GM18909 (cell line): ENCODE results near the gene SPTB.

Source experiments
- ATAC-seq: cut with Tn5 transposase; IDR thresholded peaks from one replicate; pipeline ENCODE4 v1.9.1; 2021; ENCODE audit warnings: mild to moderate bottlenecking; ENCODE audit not compliant: unreplicated experiment, poor library complexity

The SPTB gene

DNA sequence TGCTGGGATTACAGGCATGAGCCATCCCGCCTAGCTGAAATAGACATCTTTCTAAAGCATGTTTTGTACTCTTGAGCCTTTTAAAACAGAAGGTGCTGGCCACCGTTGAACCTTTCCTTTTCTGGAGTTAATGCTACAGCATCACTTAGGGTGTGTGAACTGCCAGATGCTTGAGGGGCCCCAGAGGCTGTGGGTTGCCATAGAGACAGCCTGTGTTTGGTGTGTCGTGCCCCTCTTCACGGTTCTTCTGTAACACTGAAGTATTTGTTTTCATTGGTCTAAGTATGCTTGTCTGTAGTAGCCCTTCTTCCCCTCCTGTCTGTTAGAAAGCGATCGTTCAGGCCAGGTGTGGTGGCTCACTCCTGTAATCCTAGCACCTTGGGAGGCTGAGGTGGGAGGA, 144.7 kb downstream of the SPTB start:
- no peak for ATAC-seq

DNA sequence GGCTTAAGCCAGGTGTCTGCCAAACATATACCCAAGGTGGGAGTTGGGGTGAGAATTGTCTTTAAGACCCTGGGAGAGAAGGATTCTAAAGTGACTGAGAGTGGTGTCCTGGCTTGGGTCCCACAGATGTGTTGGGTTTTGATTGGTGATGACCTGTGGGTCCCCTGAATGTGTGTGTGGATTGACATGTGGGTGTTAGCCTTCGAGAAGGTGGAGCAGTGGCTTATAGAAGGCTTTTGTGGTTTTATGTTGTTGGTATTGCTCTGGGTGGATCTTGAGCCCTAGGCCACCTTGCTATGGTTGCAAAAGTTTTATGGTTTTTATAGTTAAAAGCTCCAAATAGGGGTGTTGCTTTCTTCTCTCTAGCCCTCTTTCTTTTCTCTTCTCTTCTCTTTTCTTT, 145.8 kb downstream of the SPTB start:
- no peak for ATAC-seq

- ATAC-seq, result no peak
Measured at GRCh38 chr14:64733321-64733720, 146.4 kb downstream of the SPTB start.

DNA sequence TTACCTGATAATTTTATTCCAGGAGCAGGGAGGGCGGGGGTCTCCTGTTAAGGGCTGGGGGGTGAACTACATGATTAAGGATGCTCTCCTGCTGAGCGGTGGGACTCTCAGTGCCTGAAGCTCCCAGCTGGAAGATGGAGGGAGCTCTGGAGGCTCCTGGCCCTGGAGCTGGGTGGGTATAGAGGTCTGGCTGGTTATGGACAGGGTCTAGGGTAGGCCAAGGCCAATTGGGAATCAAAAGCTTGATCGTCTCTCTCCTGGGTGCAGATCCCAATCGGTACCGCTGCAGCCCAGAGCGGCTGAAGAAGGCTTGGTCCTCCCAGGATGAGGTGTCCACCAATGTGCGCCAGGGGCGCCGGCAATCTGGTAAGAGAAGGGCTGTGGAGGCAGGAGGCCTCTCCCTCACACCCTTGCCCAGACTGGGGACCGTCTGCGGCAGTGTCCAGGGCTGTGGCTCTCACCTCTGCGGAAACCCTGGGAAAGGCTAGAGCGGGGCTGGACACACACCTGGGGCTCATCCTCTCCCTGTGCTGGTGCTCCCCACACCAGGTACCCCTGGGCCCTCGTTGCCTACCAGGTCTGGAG, 147.1 kb downstream of the SPTB start:
- ATAC-seq, result no peak

DNA sequence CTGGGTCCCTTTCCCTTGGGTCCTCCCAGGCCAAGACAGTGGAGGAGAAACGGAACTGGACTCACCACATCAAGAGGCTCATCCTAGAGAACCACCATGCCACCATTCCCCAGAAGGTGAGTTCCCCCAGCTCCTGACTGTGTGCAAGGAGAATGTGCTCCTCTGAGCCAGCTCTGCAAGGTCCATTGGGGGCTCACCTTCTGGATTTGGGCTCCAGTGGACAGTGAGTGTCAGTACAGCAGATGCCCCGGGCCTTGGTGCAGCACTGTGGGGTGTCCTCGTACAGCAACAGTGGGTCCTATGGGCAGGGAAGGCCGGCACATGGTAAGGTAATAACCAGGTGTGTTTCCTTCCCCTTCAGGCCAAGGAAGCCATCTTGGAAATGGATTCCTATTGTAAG, 147.6 kb downstream of the SPTB start:
- no peak for ATAC-seq

- ATAC-seq, result no peak
Measured at GRCh38 chr14:64731141-64731581, 148.5 kb downstream of the SPTB start.

GRCh38 chr14:64730681-64731080, 149.0 kb downstream of the SPTB start:
- no peak for ATAC-seq

GRCh38 chr14:64730061-64730440, 149.7 kb downstream of the SPTB start:
- no peak for ATAC-seq

DNA sequence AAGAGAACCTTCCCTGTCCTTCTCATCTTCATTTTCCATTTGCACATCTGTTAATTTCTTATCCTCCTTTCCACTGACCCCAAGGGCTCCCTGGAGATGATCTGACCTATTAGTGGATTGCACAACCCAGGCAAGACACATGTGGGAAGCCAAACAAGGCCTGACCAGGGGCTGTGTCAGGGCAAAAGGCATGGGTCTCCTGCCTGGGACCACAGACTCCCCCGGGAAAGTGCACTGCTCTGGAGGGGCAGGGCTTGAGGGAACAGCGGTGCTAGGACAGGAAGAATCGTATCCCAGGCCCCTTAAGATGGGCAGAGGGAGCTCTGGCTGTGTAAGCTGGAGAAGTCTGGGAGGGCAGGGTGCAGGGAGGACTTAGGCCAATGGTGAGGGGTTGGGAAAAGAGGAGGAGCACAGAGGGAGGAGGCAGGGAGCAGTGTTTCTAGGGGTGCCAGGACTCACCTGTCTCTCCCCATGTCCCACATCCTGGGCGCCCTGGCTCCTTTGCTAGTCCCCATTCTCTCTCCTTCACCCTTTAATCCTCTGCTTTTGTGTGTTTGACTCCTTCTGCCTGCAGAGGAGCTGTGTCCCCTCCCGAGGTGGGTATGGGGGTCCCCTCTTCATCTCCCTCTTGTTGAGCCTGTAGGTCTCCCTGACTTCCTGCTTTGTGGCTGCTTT, 150.2 kb downstream of the SPTB start:
- no peak for ATAC-seq

- no peak for ATAC-seq
Measured at GRCh38 chr14:64728856-64729255, 150.9 kb downstream of the SPTB start.

DNA sequence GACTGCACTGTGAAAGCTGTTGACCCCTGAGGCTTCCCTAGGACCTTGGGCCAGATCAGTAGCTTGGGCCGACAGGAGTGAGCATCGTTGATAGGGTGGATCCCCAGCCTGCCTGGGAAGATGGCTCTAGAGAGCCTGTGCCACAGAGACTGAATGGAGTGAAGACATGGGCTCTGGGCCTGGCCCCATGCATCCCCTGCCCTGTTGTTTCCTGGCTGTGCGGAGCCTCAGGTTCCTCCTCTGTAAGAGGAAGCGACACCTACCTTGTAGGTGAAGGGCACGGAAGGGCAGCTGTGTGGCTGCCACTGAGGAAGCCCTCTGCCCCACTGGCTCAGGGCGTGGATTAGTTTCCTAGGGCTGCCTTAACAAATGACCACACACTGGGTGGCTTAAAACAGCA, 151.6 kb downstream of the SPTB start:
- no peak for ATAC-seq

DNA sequence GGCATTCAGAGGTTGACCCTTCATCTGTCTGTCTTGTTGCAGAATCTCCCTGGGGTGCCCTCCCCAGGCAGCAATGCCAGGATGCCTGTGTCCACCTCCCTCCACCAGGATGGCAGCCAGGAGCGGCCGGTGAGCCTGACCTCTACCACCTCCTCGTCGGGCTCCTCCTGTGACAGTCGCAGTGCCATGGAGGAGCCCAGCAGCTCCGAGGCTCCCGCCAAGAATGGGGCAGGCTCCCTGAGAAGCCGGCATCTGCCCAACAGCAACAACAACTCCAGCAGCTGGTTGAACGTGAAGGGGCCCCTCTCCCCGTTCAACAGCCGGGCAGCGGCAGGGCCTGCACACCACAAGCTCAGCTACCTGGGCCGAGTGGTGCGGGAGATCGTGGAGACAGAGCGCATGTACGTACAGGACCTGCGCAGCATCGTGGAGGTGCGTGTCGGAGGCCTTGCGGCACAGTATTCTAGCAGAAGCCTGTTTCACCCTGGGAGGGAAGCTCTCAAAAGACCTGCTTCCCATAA, 152.1 kb downstream of the SPTB start:
- ATAC-seq, result no peak

DNA sequence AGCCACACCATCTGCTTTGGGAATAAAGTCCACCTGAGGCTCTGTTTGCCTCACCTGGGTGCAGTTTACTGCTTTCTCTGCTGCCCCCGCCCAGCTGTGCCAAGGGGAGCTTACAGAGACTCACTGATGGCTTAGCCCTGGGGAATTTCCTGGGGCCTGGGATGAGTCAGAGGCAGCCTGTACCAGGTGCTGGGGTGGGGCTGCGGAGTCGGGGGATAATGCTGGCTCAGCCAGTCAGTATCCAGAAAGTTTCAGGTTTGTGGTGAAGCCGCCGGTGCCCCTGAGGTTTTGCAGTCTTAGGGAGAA, 153.2 kb downstream of the SPTB start:
- ATAC-seq, result no peak

- no peak for ATAC-seq
Measured at GRCh38 chr14:64725879-64726584, 153.7 kb downstream of the SPTB start.

- ATAC-seq, result no peak
Measured at GRCh38 chr14:64725261-64725815, 154.4 kb downstream of the SPTB start.

- no peak for ATAC-seq
Measured at GRCh38 chr14:64724578-64724930, 155.2 kb downstream of the SPTB start.

- ATAC-seq, result no peak
Measured at GRCh38 chr14:64723691-64724577, 155.8 kb downstream of the SPTB start.

GRCh38 chr14:64722842-64723447, 156.8 kb downstream of the SPTB start:
- no peak for ATAC-seq

DNA sequence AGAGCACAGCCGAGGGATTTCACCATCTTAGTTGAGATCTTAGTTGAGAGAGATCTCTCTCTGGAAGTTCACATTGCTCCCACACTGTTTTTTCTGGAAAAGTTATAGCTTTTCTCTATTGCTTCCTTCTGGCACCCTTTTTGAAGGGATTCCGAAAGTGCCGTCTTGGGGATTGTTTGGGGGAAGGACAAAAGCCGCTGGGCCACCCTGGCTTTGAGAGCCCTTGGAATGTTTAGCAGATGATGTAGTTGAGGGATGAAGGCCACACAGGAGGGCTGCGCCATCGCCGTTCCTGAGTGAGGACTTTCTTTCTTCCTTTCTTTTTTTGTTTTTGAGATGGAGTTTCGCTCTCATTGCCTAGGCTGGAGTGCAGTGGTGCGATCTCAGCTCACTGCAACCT, 157.8 kb downstream of the SPTB start:
- ATAC-seq, result no peak

DNA sequence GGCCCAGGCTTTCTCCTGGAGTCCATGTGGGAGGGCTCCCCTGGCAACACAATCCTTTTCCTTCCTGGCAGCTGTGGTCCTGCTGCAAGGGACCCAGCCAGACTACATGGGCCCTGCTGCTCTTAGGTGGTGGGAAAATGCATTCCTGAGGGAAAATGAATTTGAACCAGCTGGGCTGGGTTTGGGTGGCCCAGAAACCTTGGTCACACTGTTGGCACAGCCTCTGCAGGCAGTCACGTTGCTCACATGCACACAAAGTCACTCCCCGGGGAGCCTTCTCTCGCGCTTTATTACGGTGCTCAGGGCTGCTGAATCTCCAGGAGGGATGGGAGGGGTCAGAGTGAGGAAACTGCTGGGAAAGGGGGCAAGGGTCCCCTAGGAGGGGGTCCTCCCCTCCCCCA, 158.3 kb downstream of the SPTB start:
- ATAC-seq, result no peak
